HG03064 (cell line): ENCODE results near the gene TXLNB.
A peak's percentile ranks its signal among the peaks of the same experiment; 100 is the strongest.
"Not testable (repeated sequence)": the region's sequence is repeated elsewhere in the genome, so short reads cannot be mapped to it uniquely, and the experiment has no call there.

Experiments used
- ATAC-seq: cut with Tn5 transposase; IDR thresholded peaks from one replicate; pipeline ENCODE4 v1.9.1; 2021; ENCODE audit warnings: low read depth; ENCODE audit not compliant: unreplicated experiment

The TXLNB gene

DNA sequence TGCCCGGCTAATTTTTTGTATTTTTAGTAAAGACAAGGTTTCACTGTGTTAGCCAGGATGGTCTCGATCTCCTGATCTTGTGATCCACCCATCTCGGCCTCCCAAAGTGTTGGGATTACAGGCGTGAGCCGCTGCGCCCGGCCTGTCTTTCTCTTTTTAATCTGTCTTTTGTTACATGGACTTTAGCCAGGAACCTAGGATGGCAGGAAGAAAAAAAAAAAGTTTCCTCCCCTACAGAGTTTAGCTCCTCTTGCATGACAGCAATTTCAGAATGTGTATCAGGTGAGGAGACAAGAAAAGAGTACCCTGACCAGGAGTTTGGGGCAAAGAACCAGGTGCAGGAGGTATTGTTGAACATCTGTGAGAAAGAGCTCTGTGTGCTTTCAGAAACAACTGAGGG, 21.4 kb upstream of the TXLNB start:
- no peak for ATAC-seq

DNA sequence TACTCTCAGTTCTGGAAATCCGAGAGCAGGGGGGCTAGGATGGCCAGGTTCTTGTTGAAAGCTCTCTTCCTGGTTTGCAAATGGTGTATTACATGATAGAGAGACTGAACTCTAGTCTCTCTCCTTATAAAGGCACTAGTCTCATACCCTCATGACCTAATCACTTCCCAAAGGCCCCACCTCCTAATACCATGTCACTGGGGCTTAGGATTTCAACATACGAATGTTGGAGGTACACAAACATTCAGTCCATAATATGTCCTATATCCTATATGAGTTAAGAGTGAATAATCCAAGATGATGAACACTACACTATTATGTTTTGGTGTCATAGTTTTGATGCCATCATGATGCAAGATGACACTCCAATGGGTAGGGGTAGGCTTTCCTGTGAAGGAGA, 20.0 kb upstream of the TXLNB start:
- no peak for ATAC-seq

DNA sequence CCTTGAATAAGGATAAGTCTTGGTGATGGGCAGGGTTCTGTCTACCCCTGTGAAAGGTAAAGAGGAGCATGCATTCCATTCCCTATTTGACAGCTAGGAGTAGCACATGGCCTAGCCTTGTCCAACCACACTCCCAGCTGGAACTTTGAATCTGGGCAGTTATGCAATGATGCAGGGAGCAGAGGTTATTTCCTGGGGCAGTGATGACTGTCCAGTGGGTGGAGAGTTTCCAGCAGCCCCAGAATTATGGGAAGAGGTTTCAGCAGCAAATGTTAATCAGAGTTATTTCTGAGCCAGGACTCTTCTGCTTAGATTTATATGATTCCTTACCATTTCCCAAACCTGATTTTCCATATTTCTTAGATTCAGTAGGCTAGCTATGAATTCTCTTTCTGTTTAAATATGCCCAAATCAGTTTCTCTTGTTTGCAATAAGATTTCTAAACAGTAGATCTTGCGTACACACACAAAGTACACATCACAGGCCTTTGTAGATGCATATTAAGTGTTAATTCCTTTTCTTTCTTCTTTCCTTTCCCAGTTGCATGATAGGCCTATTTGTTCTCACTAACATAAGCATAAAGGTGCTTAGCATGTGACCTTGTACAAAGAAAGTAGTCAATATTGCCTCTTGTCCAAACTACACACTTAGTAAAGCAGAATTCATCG, 17.3 kb upstream of the TXLNB start:
- ATAC-seq, result no peak

DNA sequence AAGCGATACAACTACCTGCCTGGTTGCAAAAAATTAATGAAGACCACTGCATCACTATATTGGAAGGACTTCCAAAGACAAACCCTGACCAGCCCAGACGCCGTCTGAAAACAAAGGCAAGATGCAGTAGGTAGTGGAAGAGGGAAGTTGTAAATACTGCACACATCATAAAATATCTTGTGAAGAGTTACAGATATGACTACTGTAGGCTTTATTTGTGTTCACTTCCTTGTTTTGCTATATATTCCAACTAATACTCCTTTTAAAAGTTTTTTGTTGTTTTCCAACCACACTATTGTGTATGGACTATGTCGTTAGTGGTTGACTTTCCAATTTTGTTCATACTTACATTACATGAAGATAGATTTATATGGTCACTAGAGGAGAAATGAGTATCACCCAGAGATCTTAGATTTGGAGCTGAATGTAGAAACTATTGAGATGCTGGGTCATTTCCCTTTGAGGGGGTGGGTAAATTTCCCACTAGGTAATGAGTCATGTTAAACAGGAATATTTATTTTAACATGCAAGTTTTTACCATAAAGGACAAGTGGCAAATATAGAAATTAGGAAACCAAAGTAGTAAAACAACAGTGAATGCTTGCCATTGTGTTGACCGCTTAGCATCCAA, 16.6 kb upstream of the TXLNB start:
- no peak for ATAC-seq

DNA sequence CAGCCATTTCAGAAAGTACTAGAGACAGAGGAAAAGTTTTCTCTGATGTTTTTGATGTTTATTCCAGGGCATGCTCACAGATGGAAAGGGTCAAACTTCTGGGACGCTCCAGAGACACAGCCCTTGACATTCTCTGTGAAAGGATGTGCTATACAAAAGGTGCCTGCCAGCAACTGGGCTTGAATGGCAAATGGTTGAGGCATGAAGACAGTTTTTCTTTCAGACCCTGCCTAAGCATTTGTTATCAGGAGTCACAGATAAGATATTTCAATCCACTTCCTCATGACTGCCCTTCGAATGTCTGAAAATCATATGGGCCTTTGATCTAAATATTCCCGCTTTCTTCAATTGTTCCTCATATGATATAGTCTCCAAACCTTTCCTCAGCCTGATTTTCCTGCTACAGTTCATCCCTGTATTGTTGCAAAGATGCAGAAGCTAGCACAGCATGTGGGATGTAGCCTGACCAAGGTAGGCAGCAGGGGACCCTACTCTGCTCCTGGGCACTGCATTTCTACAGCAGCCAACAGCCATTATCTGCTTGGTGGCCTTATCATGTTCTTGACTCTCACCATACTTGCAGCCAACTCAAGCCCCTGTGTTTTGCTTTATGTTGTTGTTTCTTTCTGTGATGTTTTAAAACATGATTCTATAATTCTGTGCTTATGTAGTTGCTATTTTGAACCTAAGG, 14.6 kb upstream of the TXLNB start:
- ATAC-seq, result no peak

DNA sequence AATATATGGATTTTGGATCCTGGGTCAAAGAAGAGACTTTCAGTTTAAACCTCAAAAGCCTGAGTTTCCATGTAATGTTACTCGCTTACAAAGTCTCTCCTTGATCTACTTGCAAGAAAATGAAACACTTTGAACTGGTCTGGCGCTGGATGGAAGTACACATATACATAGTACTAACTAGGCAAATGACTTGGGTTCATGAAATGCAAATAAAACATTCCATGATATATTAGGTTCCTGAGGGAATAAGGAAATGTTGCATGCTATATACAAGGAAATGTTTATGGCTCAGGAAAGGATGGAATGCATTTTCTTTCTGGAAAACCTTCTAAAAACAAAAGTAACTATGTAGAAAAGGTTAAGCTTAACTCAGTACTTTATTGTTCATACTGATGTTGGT, 11.4 kb upstream of the TXLNB start:
- ATAC-seq, result no peak

DNA sequence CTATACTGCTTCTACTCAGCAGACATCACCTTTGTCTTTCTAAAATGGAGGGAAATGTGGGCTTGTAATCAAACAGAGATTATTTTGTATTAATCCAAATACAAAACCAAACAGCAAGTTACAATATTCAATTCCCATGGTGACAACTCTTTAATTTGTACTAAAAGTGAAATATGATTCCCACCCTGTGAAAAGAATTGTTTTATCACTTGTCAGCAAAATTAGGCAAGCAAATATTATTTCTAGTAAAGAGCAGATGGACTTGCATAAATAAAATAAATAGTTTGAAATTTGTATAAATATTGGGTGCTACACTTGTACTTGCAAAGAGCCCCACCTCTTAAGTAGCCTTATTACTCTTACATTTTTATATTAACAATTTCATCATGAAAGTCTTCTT, 6.1 kb upstream of the TXLNB start:
- ATAC-seq, result no peak

DNA sequence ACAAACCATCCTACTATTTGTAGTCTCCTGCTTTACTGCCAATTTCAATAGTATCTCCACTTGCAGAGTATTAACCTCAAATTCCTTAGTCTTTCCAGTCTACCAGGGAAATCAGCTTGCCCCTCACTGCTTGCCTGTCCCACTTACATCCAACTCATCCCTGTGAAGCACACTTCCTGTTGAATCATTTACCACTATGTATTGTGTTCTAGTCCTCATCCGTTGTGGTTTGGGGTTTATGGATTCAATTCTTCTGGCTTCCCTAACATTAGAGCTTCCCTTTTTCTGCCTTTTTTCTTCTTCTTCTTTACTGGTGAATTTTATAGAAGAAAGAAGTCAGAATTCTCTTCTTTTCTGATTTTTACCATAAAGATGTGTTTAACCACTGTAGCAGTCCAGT, 5.1 kb upstream of the TXLNB start:
- ATAC-seq, result no peak

DNA sequence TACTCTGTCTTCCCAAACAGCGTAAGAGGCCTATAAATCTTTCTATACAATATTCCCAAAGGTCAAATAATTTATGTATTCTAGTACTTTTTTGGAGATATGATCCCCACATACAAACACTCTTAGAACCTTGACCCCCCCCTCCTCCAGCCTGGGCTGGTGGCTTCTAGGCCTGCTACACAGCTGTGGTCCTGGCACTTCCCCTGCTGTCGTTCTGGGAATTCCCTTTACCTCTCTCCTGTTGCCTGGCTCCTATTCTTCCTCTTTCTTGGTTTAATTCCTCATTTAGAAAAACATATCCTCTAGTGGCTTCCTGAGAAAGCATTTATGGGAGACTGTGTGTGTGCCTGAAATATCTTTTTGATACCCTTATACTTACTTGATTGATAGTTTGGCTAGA, 4.1 kb upstream of the TXLNB start:
- ATAC-seq, result no peak

DNA sequence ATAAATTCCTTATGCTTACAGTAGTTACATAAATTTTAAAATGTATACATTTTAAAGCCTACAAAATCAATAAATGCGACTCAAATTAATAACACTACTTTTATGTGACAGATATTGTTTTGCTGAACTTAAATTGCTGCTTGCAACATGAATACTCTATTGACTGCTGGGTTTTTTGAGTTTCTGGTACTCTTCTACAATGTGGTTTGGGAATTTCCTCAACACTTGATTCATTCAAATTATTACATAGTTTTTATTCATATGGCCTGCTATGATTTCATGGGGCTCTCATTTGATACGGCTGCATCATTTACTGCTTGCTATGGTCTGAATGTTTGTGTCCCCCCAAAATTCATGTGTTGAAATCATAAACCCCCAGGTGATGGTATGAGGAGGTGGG, 2.3 kb upstream of the TXLNB start:
- ATAC-seq, result no peak

DNA sequence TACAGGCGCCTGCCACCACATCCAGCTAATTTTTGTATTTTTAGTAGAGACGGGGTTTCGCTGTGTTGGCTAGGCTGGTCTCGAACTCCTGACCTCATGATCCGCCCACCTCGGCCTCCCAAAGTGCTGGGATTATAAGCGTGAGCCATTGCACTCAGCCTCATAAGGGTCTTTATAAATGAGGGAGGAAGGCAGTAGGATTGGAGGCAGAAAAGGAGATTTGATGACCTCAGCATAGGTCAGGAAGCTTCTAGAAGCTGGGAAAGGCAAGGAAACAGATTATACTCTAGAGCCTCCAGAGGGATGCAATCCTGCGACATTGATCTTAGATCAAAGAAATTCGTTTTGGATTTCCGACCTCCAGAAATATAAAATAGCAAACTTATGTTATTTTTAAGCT, 1.4 kb upstream of the TXLNB start:
- ATAC-seq, result not testable (repeated sequence)

DNA sequence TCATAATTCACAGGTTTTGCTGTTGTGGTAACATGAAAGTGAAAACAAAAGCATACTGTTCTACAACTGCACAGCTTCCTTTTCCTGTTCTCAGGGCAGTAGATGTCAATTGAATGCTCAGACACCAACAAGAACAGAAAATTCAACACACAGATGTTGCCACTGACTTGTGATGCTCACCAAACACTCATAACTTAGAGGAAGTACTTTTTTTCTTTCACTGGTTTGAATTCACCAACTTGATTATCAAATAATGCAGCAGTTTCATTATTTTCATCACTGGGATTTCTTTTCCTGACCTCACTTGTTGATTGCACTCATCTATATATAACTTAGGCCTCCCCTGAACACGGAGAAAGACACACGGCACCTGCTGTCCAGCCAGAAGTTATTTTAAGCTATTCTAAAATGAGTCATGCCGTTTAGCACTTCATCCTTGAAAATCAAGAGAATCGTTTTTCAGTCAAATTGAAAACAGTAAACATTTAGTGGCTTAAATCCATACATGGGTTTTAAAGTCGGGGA, 949 bp downstream of the TXLNB start:
- ATAC-seq, result peak; percentile 76

DNA sequence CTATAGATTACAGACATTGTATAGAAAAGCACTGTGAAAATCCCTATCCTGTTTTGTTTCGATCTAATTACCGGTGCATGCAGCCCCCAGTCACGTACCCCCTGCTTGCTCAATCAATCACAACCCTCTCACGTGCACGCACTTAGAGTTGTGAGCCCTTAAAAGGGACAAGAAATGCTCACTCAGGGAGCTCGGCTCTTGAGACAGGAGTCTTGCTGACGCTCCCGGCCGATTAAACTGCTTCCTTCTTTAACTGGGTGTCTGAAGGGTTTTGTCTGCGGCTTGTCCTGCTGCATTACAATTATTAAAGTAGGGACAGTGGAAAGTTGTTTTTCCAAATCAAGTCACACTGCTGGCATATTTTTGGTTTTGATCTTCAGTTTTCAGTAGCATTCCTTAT, 2.6 kb downstream of the TXLNB start:
- no peak for ATAC-seq

DNA sequence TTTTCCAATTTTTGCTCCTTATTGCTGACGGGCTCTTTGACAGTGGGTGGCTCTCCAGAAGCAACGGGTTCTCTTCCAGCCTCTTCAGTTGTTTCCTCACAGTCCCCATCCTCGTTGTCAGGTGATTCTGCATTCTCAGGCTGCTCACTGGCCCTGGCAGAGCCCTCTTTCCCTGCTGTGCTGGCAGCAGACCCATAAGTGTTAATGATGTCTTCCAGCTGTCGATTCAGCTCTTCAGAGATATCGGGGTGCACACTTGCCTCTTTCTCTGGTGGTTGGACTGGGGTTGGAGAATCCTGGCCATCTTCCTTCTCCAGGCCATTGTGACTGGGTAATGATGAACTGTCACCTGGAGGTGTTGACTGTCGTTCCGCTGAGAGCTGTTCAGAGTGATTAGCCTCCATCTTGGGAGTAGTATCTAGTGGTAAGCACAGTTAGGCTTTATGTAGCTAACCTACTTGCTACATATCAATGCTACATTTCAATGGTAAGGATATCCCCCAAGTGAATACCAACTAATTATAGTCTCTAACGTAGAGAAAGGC, 3.2 kb downstream of the TXLNB start:
- ATAC-seq, result no peak

DNA sequence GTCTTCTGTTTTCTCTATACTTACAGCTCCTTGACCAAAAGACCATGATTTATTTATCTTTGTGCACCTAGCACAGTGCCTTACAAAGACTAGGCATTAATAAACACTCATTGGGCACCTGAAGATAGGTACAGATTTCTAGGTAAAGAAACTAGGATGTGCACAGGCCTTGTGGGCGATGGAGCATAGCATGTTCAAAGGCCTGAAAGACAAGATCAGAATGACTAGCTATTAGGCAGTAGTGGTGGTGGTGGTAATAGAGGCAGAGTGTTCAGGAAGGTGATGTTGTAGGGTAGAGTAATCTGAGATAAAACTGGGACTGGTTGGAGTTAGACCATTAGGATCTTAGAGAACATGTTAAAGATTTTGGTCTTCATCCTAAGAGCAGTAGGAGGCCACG, 3.9 kb downstream of the TXLNB start:
- ATAC-seq, result no peak

DNA sequence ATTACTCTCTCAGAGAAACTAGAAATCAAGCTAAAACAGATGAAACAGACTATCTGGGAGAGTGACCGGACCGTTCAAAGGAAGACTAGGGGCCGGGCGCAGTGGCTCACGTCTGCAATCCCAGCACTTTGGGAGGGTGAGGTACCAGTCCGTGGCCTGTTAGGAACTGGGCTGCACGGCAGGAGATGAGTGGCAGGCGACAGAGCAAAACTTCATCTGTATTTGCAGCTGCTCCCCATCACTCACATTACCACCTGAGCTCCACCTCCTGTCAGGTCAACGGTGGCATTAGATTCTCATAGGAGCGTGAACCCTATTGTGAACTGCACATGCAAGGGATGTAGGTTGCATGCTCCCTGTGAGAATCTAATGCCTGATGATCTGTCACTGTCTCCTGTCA, 5.4 kb downstream of the TXLNB start:
- ATAC-seq, result not testable (repeated sequence)

DNA sequence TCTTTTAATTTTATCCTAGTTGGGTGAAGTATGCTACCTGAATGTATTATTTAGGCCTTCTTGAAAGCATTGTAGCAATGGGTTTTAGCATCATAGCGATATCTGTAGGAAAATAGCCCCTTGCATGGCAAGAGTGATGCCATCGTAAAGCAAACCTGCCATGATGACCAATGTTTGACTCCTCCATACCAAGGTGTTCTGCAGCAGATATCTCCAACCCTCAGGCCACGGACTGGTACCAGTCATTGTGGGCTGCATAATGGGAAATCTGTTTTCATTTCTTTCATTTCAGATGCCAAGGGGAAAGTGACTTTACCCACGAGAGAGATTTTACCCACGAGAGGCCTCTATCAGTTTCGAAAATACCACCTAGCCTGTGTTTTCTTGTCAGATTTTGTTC, 6.2 kb downstream of the TXLNB start:
- ATAC-seq, result no peak

DNA sequence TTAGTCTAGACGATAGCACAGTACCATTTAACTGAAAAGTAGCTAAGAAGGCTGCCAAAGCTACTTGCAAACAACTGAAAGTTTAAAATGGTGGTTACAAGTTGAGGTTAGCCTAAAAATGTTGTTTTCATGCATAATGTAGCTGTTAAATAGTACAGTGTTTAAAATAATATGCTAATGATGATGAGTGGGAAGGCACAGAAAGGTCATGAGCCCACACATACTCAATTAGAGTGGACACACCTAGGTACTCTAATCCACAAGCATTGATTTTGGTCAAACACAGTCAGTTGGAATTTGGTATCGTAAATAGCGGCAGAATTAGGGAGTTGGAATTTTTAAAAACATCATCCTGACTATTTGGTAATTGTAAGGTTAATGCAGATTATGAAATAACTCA, 7.0 kb downstream of the TXLNB start:
- no peak for ATAC-seq

DNA sequence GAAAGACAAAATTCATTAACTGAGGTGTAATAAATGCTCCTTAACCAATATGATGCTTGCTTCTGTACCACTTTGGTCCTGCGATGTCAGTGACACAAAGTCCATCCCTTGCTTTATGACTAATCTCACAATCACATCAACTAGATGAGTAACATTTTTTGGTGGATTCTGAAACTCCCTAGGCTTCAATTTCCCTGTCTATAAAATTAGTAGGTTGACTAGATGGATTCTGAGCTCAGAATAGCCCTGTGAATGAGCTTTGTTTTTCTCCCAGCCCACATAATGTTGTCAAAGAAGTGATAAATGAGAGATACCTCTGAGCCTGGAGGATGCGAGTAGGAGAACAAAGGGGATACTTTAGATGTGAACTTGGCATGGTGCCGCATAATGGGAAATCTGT, 9.1 kb downstream of the TXLNB start:
- ATAC-seq, result no peak

DNA sequence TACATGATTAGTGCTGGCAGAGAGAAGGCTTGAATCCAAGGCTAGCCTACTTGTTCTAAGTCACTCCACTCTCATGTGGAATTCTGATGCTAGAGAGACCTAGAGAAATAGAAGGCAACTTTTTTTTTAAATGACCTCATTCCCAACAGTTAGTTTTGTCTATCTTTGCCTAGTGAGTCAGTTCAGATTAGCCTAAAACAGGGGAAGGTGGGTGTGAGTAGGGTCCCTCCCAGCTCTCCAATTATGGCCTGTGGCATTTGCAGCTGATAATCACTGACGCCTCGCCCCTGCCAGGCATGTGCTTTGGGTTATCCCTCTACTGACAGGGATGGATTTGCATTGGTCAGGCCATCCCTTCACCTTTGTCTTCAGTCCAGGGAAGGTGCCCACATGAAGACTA, 13.6 kb downstream of the TXLNB start:
- ATAC-seq, result no peak

DNA sequence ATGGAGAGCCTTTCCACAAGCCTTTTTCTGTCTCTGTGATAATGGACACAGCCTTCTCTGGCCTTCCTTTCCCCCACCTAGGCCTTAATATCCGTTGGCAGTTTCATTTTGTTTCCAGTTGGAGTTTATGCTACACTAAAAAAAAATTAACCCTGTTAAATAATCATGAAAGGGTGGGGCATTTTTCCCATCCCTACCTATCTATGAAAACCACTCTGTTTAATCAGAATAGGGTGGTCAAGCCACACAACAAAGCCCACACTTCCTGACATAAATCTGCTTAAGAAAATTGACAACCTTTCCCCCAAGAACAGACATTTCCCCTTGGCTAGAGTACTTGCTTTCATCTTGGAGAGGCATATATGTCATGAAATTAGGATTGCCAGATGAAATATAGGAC, 14.2 kb downstream of the TXLNB start:
- ATAC-seq, result no peak

DNA sequence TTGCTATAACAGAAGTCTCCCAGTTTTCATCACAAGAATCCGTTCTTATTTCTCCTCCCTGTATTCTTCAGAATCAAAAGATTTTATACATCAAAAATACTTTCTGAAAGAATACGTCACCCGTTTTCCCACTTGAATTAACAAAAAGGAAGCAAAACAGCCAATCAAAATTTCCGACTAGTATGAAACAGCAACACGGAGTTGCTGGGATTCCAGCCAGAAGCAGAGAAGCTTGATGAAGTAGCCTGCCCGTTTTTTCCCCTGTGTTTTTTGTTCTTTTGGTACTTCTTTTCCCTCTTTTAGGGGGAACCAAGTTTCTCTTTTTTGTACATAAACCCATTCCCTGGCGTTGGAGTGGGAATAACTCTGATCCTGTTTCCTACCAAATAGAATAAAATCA, 14.6 kb downstream of the TXLNB start:
- ATAC-seq, result no peak
